CD8-positive, alpha-beta memory T cell (primary cell): ENCODE measurements around the gene REN. TPM values are rescaled to one million over a fixed set of nuclear protein-coding genes. Genes with fewer than 3 reads are reported as not detected.

Experiments
- CTCF ChIA-PET: fragments of 350-600 bp; sonication (Branson Sonifier 250); formaldehyde crosslinking; loops from one replicate; lab custom pipeline; 2021; ENCODE audit warnings: antibody characterized with exemption; lab: Charles Lee
- POLR2A ChIA-PET: fragments of 350-600 bp; sonication (Branson Sonifier 250); formaldehyde crosslinking; loops from one replicate; lab custom pipeline; 2021; ENCODE audit warnings: antibody characterized with exemption; lab: Charles Lee
- DNase-seq, 5 donors: peaks; one replicate each; pipeline versions ENCODE4 v3.0.0 to v3.0.0-alpha.2; 2020 to 2022; ENCODE audit warnings: mixed read lengths in 1 of 5
- H3K27ac ChIP-seq: one replicate; pipeline ENCODE4 v1.7.0; 2013; ENCODE audit warnings: low read depth, mild to moderate bottlenecking, low read length, moderate library complexity
- H3K27me3 ChIP-seq: 2 replicates; pipeline ENCODE4 v1.7.0; 2013; ENCODE audit warnings: low read length, mild to moderate bottlenecking; ENCODE audit not compliant: insufficient read depth, poor library complexity, severe bottlenecking
- H3K36me3 ChIP-seq: 2 replicates; pipeline ENCODE4 v1.7.0; 2013; ENCODE audit warnings: mild to moderate bottlenecking, low read length, moderate library complexity; ENCODE audit not compliant: insufficient read depth
- H3K4me1 ChIP-seq: 2 replicates; pipeline ENCODE4 v1.7.0; 2013; ENCODE audit warnings: mild to moderate bottlenecking, low read length, moderate library complexity; ENCODE audit not compliant: insufficient read depth
- H3K4me3 ChIP-seq: 2 replicates; pipeline ENCODE4 v1.7.0; 2013; ENCODE audit warnings: mild to moderate bottlenecking, low read length
- H3K9me3 ChIP-seq: 2 replicates; pipeline ENCODE4 v1.7.0; 2013; ENCODE audit warnings: mild to moderate bottlenecking, low read length
- H3K27ac Mint-ChIP-seq, 8 donors: one replicate each; pipeline ENCODE4 v1.8.0; 2020 to 2021; ENCODE audit warnings: mixed read lengths in 8 of 8, mild to moderate bottlenecking in 6 of 8, inconsistent platforms in 3 of 8, moderate library complexity in 3 of 8
- H3K27me3 Mint-ChIP-seq, 2 donors: one replicate each; pipeline ENCODE4 v1.8.0; 2020 to 2021; ENCODE audit warnings: mixed read lengths in 2 of 2, mild to moderate bottlenecking in 1 of 2, moderate library complexity in 1 of 2
- H3K36me3 Mint-ChIP-seq, 3 donors: one replicate each; pipeline ENCODE4 v1.8.0; 2020 to 2021; ENCODE audit warnings: mixed read lengths in 3 of 3, inconsistent platforms in 1 of 3, mild to moderate bottlenecking in 1 of 3
- H3K4me1 Mint-ChIP-seq, 3 donors: one replicate each; pipeline ENCODE4 v1.8.0; 2020 to 2021; ENCODE audit warnings: mixed read lengths in 3 of 3, inconsistent platforms in 1 of 3, mild to moderate bottlenecking in 1 of 3
- H3K4me3 Mint-ChIP-seq, 7 donors: one replicate each; pipeline ENCODE4 v1.8.0; 2020 to 2021; ENCODE audit warnings: mixed read lengths in 7 of 7, mild to moderate bottlenecking in 6 of 7, moderate library complexity in 4 of 7, inconsistent platforms in 2 of 7
- H3K9me3 Mint-ChIP-seq, 5 donors: one replicate each; pipeline ENCODE4 v1.8.0; 2020 to 2022; ENCODE audit warnings: mixed read lengths in 5 of 5, mild to moderate bottlenecking in 3 of 5, moderate library complexity in 2 of 5, inconsistent platforms in 1 of 5
- polyA plus RNA-seq: library from polyadenylated mRNA; unstranded; fragments of 300-500 nt; fragmentation: Illumina TruSeq; gene quantifications from one replicate; pipeline ENCODE4 v1.2.3, GENCODE V29; 2021
- total RNA-seq, 2 experiments: library from RNA; stranded (reverse); gene quantifications; one replicate each; pipeline ENCODE4 v1.2.3, GENCODE V29; 2021

Gene REN
- total and polyA plus RNA-seq, 3 experiments from 2014 or later: not detected

- Histone ChIP-seq H3K9me3 (no peaks in the 10 kb centered on the region), H3K27me3 (peaks cover 4% of the 10 kb centered on the region), H3K36me3 (no peaks in the 10 kb centered on the region), H3K4me3 (peak overlapping the region; percentile 55), H3K4me1 (peaks cover 9% of the 10 kb centered on the region), H3K27ac (peak overlapping the region; percentile 24)
- ChIA-PET CTCF (interaction anchor here (1.0 to 2.1 kb wide), 5 partner anchors 10 to 291 kb away, joined by 3 to 7 read pairs (median 4); no protein-coding TSS in a partner anchor), POLR2A (interaction anchor here (0.7 kb wide), 1 partner anchor 1481 kb away, joined by 3 read pairs; no protein-coding TSS in a partner anchor)
- DNase-seq: peak in 1 of 5 donors; percentile 50
- Mint-ChIP-seq H3K4me1 (peaks cover 5 to 14% (median 8%) of the 10 kb centered on the region in 3 donors), H3K27ac (peak overlapping the region in 6 of 8 donors; percentile 6 to 93 (median 55)), H3K36me3 (no peaks in the 10 kb centered on the region), H3K27me3 (peaks cover 2 to 14% of the 10 kb centered on the region in 2 donors), H3K4me3 (peak overlapping the region; percentile 63 to 90 (median 78)), H3K9me3 (no peaks in the 10 kb centered on the region)
Measured at GRCh38 chr1:204150702-204151551, 15.2 kb downstream of the REN start.

- Histone ChIP-seq H3K4me1 (peaks cover 9% of the 10 kb centered on the region), H3K36me3 (no peaks in the 10 kb centered on the region), H3K4me3 (no peak overlapping the region), H3K27me3 (peaks cover 4% of the 10 kb centered on the region), H3K9me3 (no peaks in the 10 kb centered on the region), H3K27ac (no peak overlapping the region)
- Mint-ChIP-seq H3K27ac (peak overlapping the region in 7 of 8 donors; percentile 6 to 89 (median 70)), H3K9me3 (no peaks in the 10 kb centered on the region), H3K27me3 (peaks cover 2 to 5% of the 10 kb centered on the region in 2 donors), H3K4me3 (peak overlapping the region; percentile 63 to 90 (median 78)), H3K4me1 (peaks cover 5 to 14% (median 8%) of the 10 kb centered on the region in 3 donors), H3K36me3 (no peaks in the 10 kb centered on the region)
- ChIA-PET CTCF (interaction anchor here (1.0 to 2.1 kb wide), 4 partner anchors 9 to 290 kb away, joined by 4 to 7 read pairs (median 4); no protein-coding TSS in a partner anchor), POLR2A (no interaction called here)
- peak in 1 of 5 donors; percentile 41 for DNase-seq
Measured at GRCh38 chr1:204149635-204150565, 16.2 kb downstream of the REN start.

GRCh38 chr1:204149107-204149506, 17.0 kb downstream of the REN start:
- Mint-ChIP-seq H3K27me3 (peaks cover 0 to 4% of the 10 kb centered on the region in 2 donors), H3K4me1 (peaks cover 5 to 14% (median 8%) of the 10 kb centered on the region in 3 donors), H3K9me3 (no peaks in the 10 kb centered on the region), H3K36me3 (no peaks in the 10 kb centered on the region), H3K27ac (peak overlapping the region in 4 of 8 donors; percentile 4 to 52 (median 16)), H3K4me3 (peak overlapping the region in 3 of 7 donors; percentile 43 to 58 (median 50))
- Histone ChIP-seq H3K4me3 (no peak overlapping the region), H3K4me1 (peaks cover 9% of the 10 kb centered on the region), H3K27me3 (peaks cover 1% of the 10 kb centered on the region), H3K36me3 (no peaks in the 10 kb centered on the region), H3K27ac (no peak overlapping the region), H3K9me3 (no peaks in the 10 kb centered on the region)
- DNase-seq: peak in 1 of 5 donors; percentile 18
- ChIA-PET CTCF (no interaction called here), POLR2A (no interaction called here)

GRCh38 chr1:204147406-204148383, 18.4 kb downstream of the REN start:
- Mint-ChIP-seq H3K27ac (no peak overlapping the region), H3K36me3 (no peaks in the 10 kb centered on the region), H3K9me3 (no peaks in the 10 kb centered on the region), H3K27me3 (peaks cover 0 to 4% of the 10 kb centered on the region in 2 donors), H3K4me1 (peaks cover 5 to 11% (median 6%) of the 10 kb centered on the region in 3 donors), H3K4me3 (peak overlapping the region in 1 of 7 donors; percentile 68)
- ChIA-PET CTCF (no interaction called here), POLR2A (no interaction called here)
- Histone ChIP-seq H3K36me3 (no peaks in the 10 kb centered on the region), H3K4me1 (peaks cover 9% of the 10 kb centered on the region), H3K9me3 (no peaks in the 10 kb centered on the region), H3K27ac (no peak overlapping the region), H3K4me3 (no peak overlapping the region), H3K27me3 (no peaks in the 10 kb centered on the region)
- DNase-seq: peak in 1 of 5 donors; percentile 23

GRCh38 chr1:204146965-204147364, 19.2 kb downstream of the REN start:
- Histone ChIP-seq H3K4me3 (no peak overlapping the region), H3K4me1 (peaks cover 5% of the 10 kb centered on the region), H3K27me3 (no peaks in the 10 kb centered on the region), H3K36me3 (no peaks in the 10 kb centered on the region), H3K27ac (no peak overlapping the region), H3K9me3 (no peaks in the 10 kb centered on the region)
- Mint-ChIP-seq H3K36me3 (no peaks in the 10 kb centered on the region), H3K4me1 (peaks cover 5 to 6% (median 5%) of the 10 kb centered on the region in 3 donors), H3K27ac (peak overlapping the region in 1 of 8 donors; percentile 20), H3K9me3 (no peaks in the 10 kb centered on the region), H3K27me3 (peaks cover 4 to 5% of the 10 kb centered on the region in 2 donors), H3K4me3 (no peak overlapping the region)
- DNase-seq: peak in 1 of 5 donors; percentile 13
- POLR2A ChIA-PET: no interaction called here
- CTCF ChIA-PET: no interaction called here

- Mint-ChIP-seq H3K36me3 (no peaks in the 10 kb centered on the region), H3K27me3 (peaks cover 4 to 5% of the 10 kb centered on the region in 2 donors), H3K27ac (peak overlapping the region in 1 of 8 donors; percentile 52), H3K4me3 (no peak overlapping the region), H3K4me1 (peaks cover 5 to 6% (median 5%) of the 10 kb centered on the region in 3 donors), H3K9me3 (no peaks in the 10 kb centered on the region)
- DNase-seq: no peak
- no peaks in the 10 kb centered on the region for H3K27me3 ChIP-seq
- H3K27ac ChIP-seq: no peak overlapping the region
- H3K9me3 ChIP-seq: no peaks in the 10 kb centered on the region
- H3K4me3 ChIP-seq: no peak overlapping the region
- POLR2A ChIA-PET: no interaction called here
- CTCF ChIA-PET: no interaction called here
- no peaks in the 10 kb centered on the region for H3K36me3 ChIP-seq
- peaks cover 5% of the 10 kb centered on the region for H3K4me1 ChIP-seq
Measured at GRCh38 chr1:204146309-204146708, 19.8 kb downstream of the REN start.

GRCh38 chr1:204145033-204145504, 21.1 kb downstream of the REN start:
- Histone ChIP-seq H3K4me3 (no peak overlapping the region), H3K27me3 (no peaks in the 10 kb centered on the region), H3K9me3 (no peaks in the 10 kb centered on the region), H3K27ac (no peak overlapping the region), H3K4me1 (no peaks in the 10 kb centered on the region), H3K36me3 (no peaks in the 10 kb centered on the region)
- no peak overlapping the region for H3K27ac Mint-ChIP-seq
- H3K9me3 Mint-ChIP-seq: no peaks in the 10 kb centered on the region
- peaks cover 0 to 1% (median 1%) of the 10 kb centered on the region in 3 donors for H3K4me1 Mint-ChIP-seq
- no peak overlapping the region for H3K4me3 Mint-ChIP-seq
- H3K27me3 Mint-ChIP-seq: peaks cover 4 to 5% of the 10 kb centered on the region in 2 donors
- ChIA-PET CTCF (no interaction called here), POLR2A (no interaction called here)
- peaks cover 0 to 4% (median 2%) of the 10 kb centered on the region in 3 donors for H3K36me3 Mint-ChIP-seq
- no peak for DNase-seq
